Progenitor cell of endocrine pancreas (in vitro differentiated cells): Measurements from ENCODE around the gene CPLANE2. TPM values are rescaled to one million over a fixed set of nuclear protein-coding genes. Genes with fewer than 3 reads are reported as not detected.

Source experiments
- DNase-seq: peaks from one replicate; pipeline ENCODE4 v3.0.0; 2021; ENCODE audit warnings: low spot score; ENCODE audit not compliant: unreplicated experiment
- H3K27ac Mint-ChIP-seq: 2 replicates; pipeline ENCODE4 v1.8.0; 2021; ENCODE audit warnings: mild to moderate bottlenecking, moderate library complexity, mixed read lengths
- H3K27me3 Mint-ChIP-seq: 2 replicates; pipeline ENCODE4 v1.8.0; 2021; ENCODE audit warnings: mixed read lengths
- H3K36me3 Mint-ChIP-seq: 2 replicates; pipeline ENCODE4 v1.8.0; 2022; ENCODE audit warnings: mixed read lengths; ENCODE audit not compliant: insufficient read depth
- H3K4me1 Mint-ChIP-seq: 2 replicates; pipeline ENCODE4 v1.8.0; 2021; ENCODE audit warnings: low read depth, mixed read lengths
- H3K4me3 Mint-ChIP-seq: 2 replicates; pipeline ENCODE4 v1.8.0; 2021; ENCODE audit warnings: low read depth, mild to moderate bottlenecking, moderate library complexity, mixed read lengths
- H3K9me3 Mint-ChIP-seq: 2 replicates; pipeline ENCODE4 v1.8.0; 2021; ENCODE audit warnings: low read depth, mixed read lengths
- CTCF ChIP-seq: fragments of 200-600 bp; sonication (generic); IDR thresholded peaks from one replicate; pipeline ENCODE4 v1.5.0; 2021; ENCODE audit warnings: antibody characterized with exemption, mild to moderate bottlenecking; ENCODE audit not compliant: unreplicated experiment
- total RNA-seq: library from RNA; stranded (reverse); gene quantifications from 2 replicates; pipeline ENCODE4 v1.2.1, GENCODE V29; 2021

CPLANE2 gene
- total RNA-seq, 1 donor from 2014 or later, result 16.5 TPM

- Mint-ChIP-seq H3K4me1 (no peaks in the 10 kb centered on the region), H3K27ac (no peak overlapping the region), H3K36me3 (peaks cover 14% of the 10 kb centered on the region), H3K4me3 (no peak overlapping the region), H3K9me3 (no peaks in the 10 kb centered on the region), H3K27me3 (peaks cover 4% of the 10 kb centered on the region)
- DNase-seq, result no peak
- TF ChIP-seq CTCF, result no peak
Observed at GRCh38 chr1:16195518-16195905, 41.5 kb downstream of the CPLANE2 start.

- peaks cover 10% of the 10 kb centered on the region for H3K27me3 Mint-ChIP-seq
- H3K4me1 Mint-ChIP-seq, result no peaks in the 10 kb centered on the region
- no peak for TF ChIP-seq CTCF
- no peak overlapping the region for H3K27ac Mint-ChIP-seq
- no peak overlapping the region for H3K4me3 Mint-ChIP-seq
- H3K9me3 Mint-ChIP-seq, result no peaks in the 10 kb centered on the region
- peaks cover 5% of the 10 kb centered on the region for H3K36me3 Mint-ChIP-seq
- DNase-seq, result no peak
Observed at GRCh38 chr1:16191916-16192546, 45.0 kb downstream of the CPLANE2 start.

GRCh38 chr1:16191309-16191708 is 45.7 kb downstream of the CPLANE2 start:
- Mint-ChIP-seq H3K4me1 (no peaks in the 10 kb centered on the region), H3K9me3 (no peaks in the 10 kb centered on the region), H3K4me3 (no peak overlapping the region), H3K27me3 (peaks cover 10% of the 10 kb centered on the region), H3K36me3 (no peaks in the 10 kb centered on the region), H3K27ac (no peak overlapping the region)
- TF ChIP-seq CTCF, result no peak
- no peak for DNase-seq

- Mint-ChIP-seq H3K36me3 (no peaks in the 10 kb centered on the region), H3K4me1 (no peaks in the 10 kb centered on the region), H3K4me3 (no peak overlapping the region), H3K27me3 (peaks cover 10% of the 10 kb centered on the region), H3K9me3 (no peaks in the 10 kb centered on the region), H3K27ac (no peak overlapping the region)
- TF ChIP-seq CTCF, result no peak
- DNase-seq, result no peak
Observed at GRCh38 chr1:16189921-16190621, 46.9 kb downstream of the CPLANE2 start.

- TF ChIP-seq CTCF, result no peak
- Mint-ChIP-seq H3K36me3 (no peaks in the 10 kb centered on the region), H3K9me3 (no peaks in the 10 kb centered on the region), H3K4me1 (no peaks in the 10 kb centered on the region), H3K4me3 (no peak overlapping the region), H3K27me3 (peaks cover 10% of the 10 kb centered on the region), H3K27ac (no peak overlapping the region)
- DNase-seq, result no peak
Observed at GRCh38 chr1:16189003-16189402, 48.0 kb downstream of the CPLANE2 start.
